Astrocyte (in vitro differentiated cells and primary cell): Measurements from ENCODE around the gene PLA2G12A. TPM values are rescaled to one million over a fixed set of nuclear protein-coding genes. Genes with fewer than 3 reads are reported as not detected.

Experiments used
- DNase-seq: peaks from one replicate; pipeline ENCODE4 v3.0.0-alpha.2; 2010; ENCODE audit warnings: low read depth
- FAIRE-seq: peaks from 2 replicates; lab custom pipeline; 2011; peaks lifted over from hg19 to GRCh38; lab: Jason Lieb, UNC
- H2AFZ ChIP-seq: 2 replicates; pipeline ENCODE4 v1.6.0; 2012; ENCODE audit warnings: low read depth, low read length, inconsistent platforms
- H3K27ac ChIP-seq: 2 replicates; pipeline ENCODE4 v1.5.1; 2011; ENCODE audit warnings: low read depth, low read length, inconsistent platforms
- H3K27me3 ChIP-seq: 2 replicates; pipeline ENCODE4 v1.6.0; 2011; ENCODE audit warnings: low read length, inconsistent platforms; ENCODE audit not compliant: insufficient read depth
- H3K36me3 ChIP-seq: 2 replicates; pipeline ENCODE4 v1.5.1; 2011; ENCODE audit warnings: low read length, inconsistent platforms; ENCODE audit not compliant: insufficient read depth
- H3K4me1 ChIP-seq: 2 replicates; pipeline ENCODE4 v1.5.1; 2011; ENCODE audit warnings: low read length, inconsistent platforms; ENCODE audit not compliant: insufficient read depth
- H3K4me2 ChIP-seq: 2 replicates; pipeline ENCODE4 v1.6.0; 2012; ENCODE audit warnings: low read length, inconsistent platforms
- H3K4me3 ChIP-seq: 2 replicates; pipeline ENCODE4 v1.5.1; 2011; ENCODE audit warnings: low read depth, mild to moderate bottlenecking, low read length, inconsistent platforms; ENCODE audit not compliant: insufficient read depth
- H3K79me2 ChIP-seq: 2 replicates; pipeline ENCODE4 v1.6.0; 2012; ENCODE audit warnings: mild to moderate bottlenecking, low read length, inconsistent platforms; ENCODE audit not compliant: insufficient read depth
- H3K9ac ChIP-seq: 2 replicates; pipeline ENCODE4 v1.6.0; 2012; ENCODE audit warnings: mild to moderate bottlenecking, low read length, inconsistent platforms
- H3K9me3 ChIP-seq: 2 replicates; pipeline ENCODE4 v1.5.1; 2012; ENCODE audit warnings: low read depth, mild to moderate bottlenecking, low read length, inconsistent platforms; ENCODE audit not compliant: insufficient read depth
- H4K20me1 ChIP-seq: 2 replicates; pipeline ENCODE4 v1.6.0; 2012; ENCODE audit warnings: low read length, inconsistent platforms; ENCODE audit not compliant: insufficient read depth
- H3K27ac Mint-ChIP-seq: one replicate; pipeline ENCODE4 v1.8.0; 2021; ENCODE audit warnings: mild to moderate bottlenecking, mixed read lengths; ENCODE audit not compliant: unreplicated experiment
- H3K27me3 Mint-ChIP-seq: one replicate; pipeline ENCODE4 v1.8.0; 2021; ENCODE audit warnings: low read depth, mixed read lengths; ENCODE audit not compliant: unreplicated experiment
- H3K36me3 Mint-ChIP-seq: one replicate; pipeline ENCODE4 v1.8.0; 2021; ENCODE audit warnings: low read depth, mixed read lengths; ENCODE audit not compliant: unreplicated experiment
- H3K4me1 Mint-ChIP-seq: one replicate; pipeline ENCODE4 v1.8.0; 2021; ENCODE audit warnings: low read depth, mixed read lengths; ENCODE audit not compliant: unreplicated experiment
- H3K4me3 Mint-ChIP-seq: one replicate; pipeline ENCODE4 v1.8.0; 2021; ENCODE audit warnings: mild to moderate bottlenecking, moderate library complexity, mixed read lengths; ENCODE audit not compliant: unreplicated experiment
- H3K9me3 Mint-ChIP-seq: one replicate; pipeline ENCODE4 v1.8.0; 2021; ENCODE audit warnings: mild to moderate bottlenecking, mixed read lengths; ENCODE audit not compliant: unreplicated experiment
- EZH2 ChIP-seq: IDR thresholded peaks from 2 replicates; pipeline ENCODE4 v1.6.1; 2012; ENCODE audit warnings: mild to moderate bottlenecking, low read length, inconsistent platforms; ENCODE audit not compliant: insufficient read depth
- total RNA-seq: library from RNA; stranded (reverse); gene quantifications from 2 replicates; pipeline ENCODE4 v1.2.1, GENCODE V29; 2021
- TF ChIP-seq, protein P1 (sequence below): IDR thresholded peaks from 2 replicates; pipeline ENCODE4 v1.5.1; 2011; ENCODE audit warnings: low read depth, mild to moderate bottlenecking, inconsistent platforms, low read length, moderate library complexity; ENCODE audit not compliant: insufficient read depth

PLA2G12A gene
- total RNA-seq, 1 donor from 2014 or later: 22.5 TPM

DNA sequence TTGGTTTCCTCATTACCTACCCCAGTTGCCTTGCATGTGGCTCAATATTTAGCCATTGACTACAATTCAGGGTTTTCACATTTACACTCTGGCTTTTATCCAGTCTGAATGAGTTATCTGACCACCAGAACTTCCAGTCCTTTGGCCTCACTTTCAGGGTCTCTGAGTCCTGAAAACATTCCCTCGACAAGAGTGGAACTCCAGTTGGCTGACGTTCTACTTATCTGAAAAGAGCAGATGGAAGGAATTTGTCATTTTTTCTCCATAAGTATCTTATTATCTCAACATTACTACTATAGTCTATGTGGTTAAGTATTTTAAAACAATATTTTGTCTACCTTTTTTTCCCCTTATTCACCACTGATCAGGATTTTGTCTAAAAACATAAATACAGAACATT is 21.4 kb downstream of the PLA2G12A start:
- DNase-seq (no peak), FAIRE-seq (no peak)
- Histone ChIP-seq H3K4me3 (no peak overlapping the region), H2AFZ (no peak overlapping the region), H3K9ac (no peak overlapping the region), H3K4me1 (no peaks in the 10 kb centered on the region), H3K27ac (no peak overlapping the region), H3K36me3 (no peaks in the 10 kb centered on the region), H3K27me3 (no peaks in the 10 kb centered on the region), H3K9me3 (no peaks in the 10 kb centered on the region), H3K4me2 (no peak overlapping the region), H4K20me1 (no peaks in the 10 kb centered on the region), H3K79me2 (no peaks in the 10 kb centered on the region)
- no peak for TF ChIP-seq EZH2
- TF ChIP-seq, protein P1, sequence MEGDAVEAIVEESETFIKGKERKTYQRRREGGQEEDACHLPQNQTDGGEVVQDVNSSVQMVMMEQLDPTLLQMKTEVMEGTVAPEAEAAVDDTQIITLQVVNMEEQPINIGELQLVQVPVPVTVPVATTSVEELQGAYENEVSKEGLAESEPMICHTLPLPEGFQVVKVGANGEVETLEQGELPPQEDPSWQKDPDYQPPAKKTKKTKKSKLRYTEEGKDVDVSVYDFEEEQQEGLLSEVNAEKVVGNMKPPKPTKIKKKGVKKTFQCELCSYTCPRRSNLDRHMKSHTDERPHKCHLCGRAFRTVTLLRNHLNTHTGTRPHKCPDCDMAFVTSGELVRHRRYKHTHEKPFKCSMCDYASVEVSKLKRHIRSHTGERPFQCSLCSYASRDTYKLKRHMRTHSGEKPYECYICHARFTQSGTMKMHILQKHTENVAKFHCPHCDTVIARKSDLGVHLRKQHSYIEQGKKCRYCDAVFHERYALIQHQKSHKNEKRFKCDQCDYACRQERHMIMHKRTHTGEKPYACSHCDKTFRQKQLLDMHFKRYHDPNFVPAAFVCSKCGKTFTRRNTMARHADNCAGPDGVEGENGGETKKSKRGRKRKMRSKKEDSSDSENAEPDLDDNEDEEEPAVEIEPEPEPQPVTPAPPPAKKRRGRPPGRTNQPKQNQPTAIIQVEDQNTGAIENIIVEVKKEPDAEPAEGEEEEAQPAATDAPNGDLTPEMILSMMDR: no peak
- Mint-ChIP-seq H3K4me3 (no peak overlapping the region), H3K27ac (no peak overlapping the region), H3K4me1 (peaks cover 3% of the 10 kb centered on the region), H3K9me3 (no peaks in the 10 kb centered on the region), H3K36me3 (no peaks in the 10 kb centered on the region), H3K27me3 (no peaks in the 10 kb centered on the region)

DNA sequence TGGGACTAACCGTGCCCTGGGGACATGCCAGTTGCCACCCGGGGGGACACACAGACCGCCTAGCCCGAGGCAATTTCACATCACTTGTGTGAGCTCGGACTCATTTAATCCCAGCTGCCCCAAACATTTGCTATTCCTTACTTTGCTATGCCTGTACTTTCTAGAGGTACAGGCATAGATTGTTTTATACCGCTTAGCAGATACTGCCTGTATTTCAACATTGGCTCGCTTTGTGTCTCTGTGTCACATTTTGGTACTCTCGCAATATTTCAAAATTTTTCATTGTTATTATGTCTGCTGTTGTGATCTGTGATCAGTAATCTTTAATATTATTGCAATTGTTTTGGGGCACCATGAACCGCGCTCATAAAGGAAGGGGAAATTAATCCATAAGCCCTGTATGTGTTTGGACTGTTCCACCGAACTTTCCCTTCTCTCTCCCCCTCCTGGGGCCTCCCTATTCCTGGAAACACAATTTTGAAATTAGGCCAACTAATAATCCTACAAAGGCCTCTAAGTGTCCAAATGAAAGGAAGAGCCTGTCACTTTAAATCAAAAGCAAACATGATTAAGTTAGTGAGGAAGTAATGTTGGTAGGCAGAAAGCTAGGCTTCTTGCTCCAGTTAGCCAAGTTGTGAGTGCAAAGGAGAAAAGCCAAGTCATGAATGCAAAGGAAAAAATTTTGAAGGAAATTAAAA is 26.1 kb downstream of the PLA2G12A start:
- Histone ChIP-seq H3K4me2 (peak overlapping the region; percentile 97), H2AFZ (peak overlapping the region; percentile 94), H3K27me3 (no peaks in the 10 kb centered on the region), H3K4me1 (no peaks in the 10 kb centered on the region), H4K20me1 (no peaks in the 10 kb centered on the region), H3K9ac (peak overlapping the region; percentile 81), H3K4me3 (peak overlapping the region; percentile 82), H3K27ac (peak overlapping the region; percentile 9), H3K36me3 (no peaks in the 10 kb centered on the region), H3K9me3 (no peaks in the 10 kb centered on the region), H3K79me2 (peaks cover 22% of the 10 kb centered on the region)
- no peaks in the 10 kb centered on the region for H3K27me3 Mint-ChIP-seq
- H3K9me3 Mint-ChIP-seq: no peaks in the 10 kb centered on the region
- H3K36me3 Mint-ChIP-seq: no peaks in the 10 kb centered on the region
- TF ChIP-seq, protein P1: no peak
- no peak for TF ChIP-seq EZH2
- FAIRE-seq (no peak), DNase-seq (no peak)
- H3K27ac Mint-ChIP-seq: no peak overlapping the region
- H3K4me3 Mint-ChIP-seq: peak overlapping the region; percentile 93
- peaks cover 6% of the 10 kb centered on the region for H3K4me1 Mint-ChIP-seq
